HFFc6 (cell line): Measurements from ENCODE around the gene ZSCAN12. TPM values are rescaled to one million over a fixed set of nuclear protein-coding genes. Genes with fewer than 3 reads are reported as not detected.
"Not testable (repeated sequence)": the region's sequence is repeated elsewhere in the genome, so short reads cannot be mapped to it uniquely, and the experiment has no call there.

Experiments
- DNase-seq: peaks from one replicate; pipeline ENCODE4 v3.0.0-alpha.2; 2018
- H3K27ac Mint-ChIP-seq: 2 replicates; pipeline ENCODE4 v1.8.0; 2020; ENCODE audit warnings: mild to moderate bottlenecking, mixed read lengths
- H3K27me3 Mint-ChIP-seq: 2 replicates; pipeline ENCODE4 v1.8.0; 2021; ENCODE audit warnings: mild to moderate bottlenecking, moderate library complexity, mixed read lengths; ENCODE audit not compliant: insufficient read depth
- H3K36me3 Mint-ChIP-seq: 2 replicates; pipeline ENCODE4 v1.8.0; 2021; ENCODE audit warnings: low read depth, mixed read lengths
- H3K4me1 Mint-ChIP-seq: 2 replicates; pipeline ENCODE4 v1.8.0; 2020; ENCODE audit warnings: low read depth, mixed read lengths
- H3K4me3 Mint-ChIP-seq: 2 replicates; pipeline ENCODE4 v1.8.0; 2020; ENCODE audit warnings: mild to moderate bottlenecking, moderate library complexity, mixed read lengths
- H3K9me3 Mint-ChIP-seq: 2 replicates; pipeline ENCODE4 v1.8.0; 2020; ENCODE audit warnings: mild to moderate bottlenecking, mixed read lengths
- CTCF ChIP-seq: fragments of 200-600 bp; sonication (generic); IDR thresholded peaks from 2 replicates; pipeline ENCODE4 v1.5.0; 2021; ENCODE audit warnings: antibody characterized with exemption, mild to moderate bottlenecking
- total RNA-seq, 6 experiments: library from RNA; stranded (reverse); fragmentation: NEBNext Ultra II Directional; extraction: Animal tissue kit (Norgen Biotek cat#: 25700); gene quantifications; 2 replicates in 1 of 6; 3 replicates in 5 of 6; pipeline ENCODE4 v1.2.3, GENCODE V29; 2021

ZSCAN12 gene
- total RNA-seq, 6 experiments from 2014 or later = 2.4 to 3.1 (median 2.8) TPM

GRCh38 chr6:28370440-28370839 is 29.1 kb downstream of the ZSCAN12 start:
- TF ChIP-seq CTCF = no peak
- Mint-ChIP-seq H3K4me1 (no peaks in the 10 kb centered on the region), H3K27ac (no peak overlapping the region), H3K9me3 (no peaks in the 10 kb centered on the region), H3K4me3 (no peak overlapping the region), H3K36me3 (peaks cover 13% of the 10 kb centered on the region), H3K27me3 (no peaks in the 10 kb centered on the region)
- no peak for DNase-seq

- Mint-ChIP-seq H3K9me3 (no peaks in the 10 kb centered on the region), H3K4me1 (no peaks in the 10 kb centered on the region), H3K27ac (no peak overlapping the region), H3K27me3 (no peaks in the 10 kb centered on the region), H3K4me3 (no peak overlapping the region), H3K36me3 (peaks cover 22% of the 10 kb centered on the region)
- DNase-seq = no peak
- no peak for TF ChIP-seq CTCF
Observed at GRCh38 chr6:28369463-28369862, 30.1 kb downstream of the ZSCAN12 start.

DNA sequence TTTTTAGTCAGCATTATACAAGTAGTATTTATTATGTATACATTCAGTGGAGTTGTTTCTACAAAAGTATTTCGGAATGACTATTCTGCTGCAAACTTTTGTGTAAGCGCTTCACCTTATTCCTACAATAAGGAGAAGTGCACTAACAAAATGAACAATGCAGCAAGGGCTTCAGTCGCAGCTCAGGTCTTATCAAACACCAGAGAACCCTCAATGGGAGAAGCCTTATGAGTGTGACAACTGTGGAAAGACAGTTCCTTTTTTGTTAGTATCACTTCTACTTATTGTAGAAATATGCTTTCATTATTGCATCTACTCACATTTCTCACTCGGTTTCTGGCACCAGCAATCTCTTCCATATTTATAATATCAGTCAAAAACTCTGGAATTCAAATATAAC is 31.0 kb downstream of the ZSCAN12 start:
- Mint-ChIP-seq H3K9me3 (no peaks in the 10 kb centered on the region), H3K27me3 (no peaks in the 10 kb centered on the region), H3K36me3 (peaks cover 22% of the 10 kb centered on the region), H3K4me1 (no peaks in the 10 kb centered on the region), H3K27ac (no peak overlapping the region), H3K4me3 (no peak overlapping the region)
- TF ChIP-seq CTCF = no peak
- no peak for DNase-seq

- H3K36me3 Mint-ChIP-seq = peaks cover 22% of the 10 kb centered on the region
- not testable (repeated sequence) for H3K27ac Mint-ChIP-seq, H3K27me3 Mint-ChIP-seq, H3K4me1 Mint-ChIP-seq, DNase-seq, H3K9me3 Mint-ChIP-seq, H3K4me3 Mint-ChIP-seq
Observed at GRCh38 chr6:28365590-28365989, 34.0 kb downstream of the ZSCAN12 start.

- H3K4me1 Mint-ChIP-seq = peaks cover 14% of the 10 kb centered on the region; the same call in 1 of the 2 replicates
- TF ChIP-seq CTCF = no peak
- H3K36me3 Mint-ChIP-seq = peaks cover 14% of the 10 kb centered on the region
- H3K27me3 Mint-ChIP-seq = no peaks in the 10 kb centered on the region
- H3K9me3 Mint-ChIP-seq = no peaks in the 10 kb centered on the region
- no peak for DNase-seq
- no peak overlapping the region for H3K4me3 Mint-ChIP-seq
- H3K27ac Mint-ChIP-seq = no peak overlapping the region
Observed at GRCh38 chr6:28360961-28361360, 38.6 kb downstream of the ZSCAN12 start.

- not testable (repeated sequence) for H3K27me3 Mint-ChIP-seq, H3K36me3 Mint-ChIP-seq, H3K27ac Mint-ChIP-seq, H3K9me3 Mint-ChIP-seq, H3K4me3 Mint-ChIP-seq, DNase-seq
- peaks cover 25% of the 10 kb centered on the region for H3K4me1 Mint-ChIP-seq
Observed at GRCh38 chr6:28359562-28359961, 40.0 kb downstream of the ZSCAN12 start.

DNA sequence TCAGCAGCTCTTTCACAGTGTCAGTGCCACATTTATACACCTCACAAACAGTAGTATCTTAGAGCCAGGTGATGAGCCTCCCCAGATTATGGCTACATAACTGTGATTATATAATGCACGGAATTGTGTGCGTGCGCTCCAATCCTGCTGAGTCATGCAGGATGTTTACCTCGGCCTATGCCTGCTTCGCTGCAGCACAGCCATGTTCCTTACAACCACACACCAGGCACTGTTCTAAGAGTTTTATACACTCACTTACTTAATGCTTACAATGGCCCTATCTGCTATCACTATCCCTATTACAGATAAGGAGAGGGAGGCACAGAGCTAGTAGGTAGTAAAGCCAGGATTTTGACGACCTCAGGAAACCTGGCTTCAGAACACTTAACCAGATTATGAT is 42.5 kb downstream of the ZSCAN12 start:
- H3K4me3 Mint-ChIP-seq = no peak overlapping the region; the same call in 1 of the 2 replicates
- TF ChIP-seq CTCF = no peak
- peak overlapping the region; percentile 95 for H3K27ac Mint-ChIP-seq
- H3K36me3 Mint-ChIP-seq = no peaks in the 10 kb centered on the region
- DNase-seq = no peak
- H3K4me1 Mint-ChIP-seq = peaks cover 31% of the 10 kb centered on the region
- H3K9me3 Mint-ChIP-seq = no peaks in the 10 kb centered on the region
- H3K27me3 Mint-ChIP-seq = no peaks in the 10 kb centered on the region; the same call in none of the 2 replicates
